ENCODE results near the gene ZNF891.

ZNF891 gene

GRCh38 chr12:133058203-133059113 lies 71.6 kb downstream of the ZNF891 start:
- no peak for DNase-seq

- no peak for DNase-seq
These were observed 72.6 kb downstream of the ZNF891 start for GRCh38 chr12:133057446-133057845.
